GM18907 (cell line): ENCODE results near the gene RPS16.

ENCODE experiments used
- ATAC-seq: cut with Tn5 transposase; IDR thresholded peaks from one replicate; pipeline ENCODE4 v1.9.1; 2021; ENCODE audit warnings: mild to moderate bottlenecking, moderate library complexity; ENCODE audit not compliant: unreplicated experiment

RPS16 gene

DNA sequence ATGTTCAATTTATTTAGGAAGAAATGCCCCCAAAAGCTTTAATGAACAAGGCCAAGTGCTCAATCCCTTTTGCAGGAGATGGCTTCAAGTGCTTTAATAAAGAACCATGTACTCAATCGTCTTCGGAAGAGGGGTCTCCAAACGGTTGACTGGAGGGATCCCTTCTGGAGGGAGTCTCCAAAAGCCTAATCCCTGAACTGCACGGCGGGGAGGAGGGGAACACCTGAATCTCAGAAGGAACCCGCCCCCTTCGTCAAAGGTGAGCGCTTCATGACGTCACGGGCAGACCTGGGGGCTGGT, 45.3 kb downstream of the RPS16 start:
- no peak for ATAC-seq

DNA sequence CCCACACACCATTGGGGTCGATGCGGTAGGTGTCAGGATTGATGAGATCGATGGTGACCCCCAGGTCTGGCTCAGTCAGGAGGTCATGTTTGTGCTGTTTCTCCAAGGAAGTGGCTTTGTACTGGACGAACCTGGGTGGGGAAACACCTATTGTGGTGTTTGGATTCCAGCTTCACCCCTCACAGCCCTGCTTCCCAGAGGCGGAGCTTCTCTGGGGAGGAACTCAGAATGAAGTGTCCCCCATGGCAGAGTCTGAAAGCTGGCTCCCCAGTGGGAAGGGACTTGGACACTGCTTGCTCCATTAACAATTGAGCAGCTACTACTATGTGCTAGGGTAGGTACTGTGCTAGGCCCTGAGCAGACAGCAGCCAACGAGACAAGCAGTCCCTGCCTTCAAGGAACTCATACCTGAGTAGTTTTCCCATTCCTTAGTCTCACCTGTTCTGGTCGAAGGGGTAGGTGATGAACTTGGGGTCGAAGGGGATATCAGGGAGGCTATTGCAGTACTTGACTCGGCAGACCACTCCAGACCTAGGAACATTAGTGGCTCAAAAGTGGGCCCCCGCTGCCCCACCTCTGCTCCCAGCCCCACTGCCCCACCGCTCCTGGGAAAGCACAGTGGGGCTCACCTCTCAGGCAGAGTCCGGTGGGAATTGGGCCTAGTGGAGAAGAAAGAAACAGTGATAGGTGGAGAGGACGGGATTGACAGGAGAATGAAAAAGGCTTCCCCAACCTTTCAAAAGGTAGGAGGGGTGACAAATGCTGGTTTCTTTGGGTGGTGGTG, 45.9 kb downstream of the RPS16 start:
- no peak for ATAC-seq

DNA sequence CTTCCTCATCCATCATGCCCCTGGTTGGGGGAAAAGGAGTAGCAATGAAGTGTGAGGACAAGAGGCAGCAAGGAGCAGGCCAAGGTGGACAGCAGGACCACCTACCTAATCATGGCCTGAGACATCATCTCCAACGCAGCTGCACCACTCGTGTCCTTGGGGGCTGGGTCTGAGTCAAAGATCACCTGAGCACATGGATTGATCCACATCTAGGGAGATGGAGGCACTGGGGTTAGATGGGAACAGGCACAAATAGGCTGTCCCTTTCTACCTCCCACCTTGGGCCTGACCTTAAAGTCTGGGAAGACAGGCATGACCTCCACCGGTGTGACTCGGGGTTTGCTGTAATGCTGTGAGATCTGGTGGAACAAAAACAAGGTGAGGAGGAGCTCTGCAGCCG, 47.1 kb downstream of the RPS16 start:
- no peak for ATAC-seq

DNA sequence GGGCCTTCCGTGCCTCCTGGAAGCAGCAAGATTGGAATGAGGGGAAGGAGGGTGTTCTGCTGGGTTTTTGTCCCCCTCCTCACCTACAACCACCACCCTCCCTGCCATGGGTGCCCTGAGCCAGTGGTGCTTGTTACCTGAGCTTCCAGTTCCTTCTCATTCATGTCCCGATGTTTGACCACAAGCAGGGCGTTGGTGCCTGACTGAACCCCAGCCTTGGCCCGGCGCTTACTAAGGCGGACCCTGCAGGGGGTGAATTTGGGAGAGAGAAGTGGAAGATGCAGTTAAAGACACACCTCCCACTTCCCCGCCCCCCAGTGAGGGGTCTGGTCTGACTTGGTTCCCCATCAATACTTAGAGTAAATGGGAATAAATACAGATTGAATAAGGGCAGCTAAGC, 49.2 kb downstream of the RPS16 start:
- no peak for ATAC-seq

DNA sequence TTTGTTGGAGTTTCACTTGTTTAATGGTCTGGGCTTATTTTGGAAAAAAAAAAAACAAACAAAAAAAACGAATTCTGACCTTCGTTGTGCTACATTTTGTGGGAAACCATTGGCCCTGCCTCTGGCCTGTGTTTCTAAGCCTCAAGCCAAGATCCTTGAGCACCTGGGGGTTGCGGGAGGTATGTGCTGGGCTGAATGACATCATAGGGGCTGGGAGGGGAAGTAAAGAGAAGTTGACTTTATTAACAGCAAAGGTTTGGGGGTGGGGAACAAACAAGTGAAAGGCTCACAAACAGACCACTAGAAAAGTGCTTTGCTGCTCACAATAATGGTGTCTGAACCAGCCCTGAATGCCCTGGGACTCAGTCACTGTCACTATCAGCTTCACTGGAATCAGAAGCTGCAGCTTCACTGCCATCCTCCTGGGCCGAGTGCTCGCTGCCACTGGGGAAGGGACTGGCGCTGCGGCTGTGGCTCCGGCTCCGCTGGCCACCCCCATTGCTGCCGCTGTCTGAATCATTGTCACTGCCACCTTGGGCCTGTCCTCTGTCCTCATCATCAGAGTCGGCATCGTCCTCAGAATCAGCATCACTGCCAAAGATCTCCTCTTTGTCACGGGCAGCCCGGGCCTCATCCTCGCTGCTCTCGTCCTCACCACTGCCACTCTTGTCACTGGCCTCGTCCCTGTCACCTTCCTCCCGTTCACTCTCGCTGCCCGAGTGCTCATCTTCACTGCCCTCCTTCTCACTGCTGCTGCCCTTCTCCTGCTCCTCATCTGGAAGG, 49.9 kb downstream of the RPS16 start:
- no peak for ATAC-seq

DNA sequence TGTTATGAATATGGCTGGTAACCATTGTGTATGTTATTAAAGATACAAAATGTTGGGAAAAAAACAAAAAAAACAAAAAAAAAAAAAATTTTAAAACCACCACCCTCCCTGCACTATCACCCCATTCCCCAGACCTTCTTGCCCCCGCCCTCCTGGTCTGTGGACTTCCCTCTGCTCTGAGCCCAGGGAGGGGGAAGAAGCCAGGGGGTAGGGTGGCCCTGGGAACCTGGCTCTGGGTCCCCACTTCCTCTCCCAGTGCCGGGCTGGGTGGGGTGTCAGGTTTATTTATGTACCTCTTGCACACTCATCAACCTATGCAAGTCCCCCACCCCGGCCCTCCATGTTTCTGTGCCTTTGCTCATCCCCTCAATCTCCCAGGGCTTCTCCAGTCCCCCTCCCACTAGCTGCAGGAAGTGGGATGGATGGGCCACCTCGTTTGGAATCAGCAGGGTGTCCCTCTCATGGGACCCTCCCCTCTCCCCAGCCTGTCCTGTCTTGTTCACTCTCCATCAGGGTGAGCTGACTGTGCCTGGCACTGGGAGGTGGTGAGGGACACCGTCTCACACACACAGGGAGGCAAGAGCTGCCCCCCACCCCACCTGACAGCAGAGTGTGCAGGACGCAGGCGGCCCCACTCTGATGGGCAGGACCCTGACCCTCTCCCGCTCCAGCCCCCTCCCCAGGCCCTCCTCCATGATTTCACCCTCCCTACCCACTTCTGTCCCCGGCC, 50.7 kb downstream of the RPS16 start:
- ATAC-seq, result no peak
